ENCODE data around the gene CNTN4.

DNA sequence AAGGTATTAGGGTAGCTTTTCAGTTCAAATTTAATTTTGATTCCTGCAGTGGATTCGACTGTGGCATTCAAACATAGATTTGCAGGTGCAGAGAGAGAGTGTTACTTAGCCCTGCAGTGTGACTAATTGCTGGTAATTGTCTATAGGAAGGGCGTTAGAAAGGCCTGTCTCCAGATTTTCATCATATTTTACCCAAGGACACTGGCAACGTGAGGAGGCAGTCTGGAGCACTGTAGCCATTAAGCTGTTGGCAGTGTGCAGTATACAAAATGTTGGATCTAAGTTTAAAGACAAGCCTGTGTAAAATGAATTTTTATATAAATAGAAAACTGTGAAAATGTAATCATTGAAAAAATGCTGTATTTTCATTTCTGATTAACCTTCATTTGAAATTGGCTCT is 342.9 kb downstream of the CNTN4 start:
- no peak for TF ChIP-seq POLR2AphosphoS5 (IDR thresholded peaks at IDR 0.05; ENCODE audit: insufficient read depth in 1 of 2, low read depth in 1 of 2)
- no peak for TF ChIP-seq CTCF (IDR thresholded peaks at IDR 0.05)
- no peak for TF ChIP-seq POLR2A (IDR thresholded peaks at IDR 0.05)

Measured in vagina (tissue), 2 donors.